HG03571 (cell line): ENCODE data around the gene OLFML3.
"Not testable (repeated sequence)": the region's sequence is repeated elsewhere in the genome, so short reads cannot be mapped to it uniquely, and the experiment has no call there.

Experiments used
- ATAC-seq: cut with Tn5 transposase; IDR thresholded peaks from one replicate; pipeline ENCODE4 v1.9.1; 2021; ENCODE audit not compliant: unreplicated experiment

OLFML3 gene

DNA sequence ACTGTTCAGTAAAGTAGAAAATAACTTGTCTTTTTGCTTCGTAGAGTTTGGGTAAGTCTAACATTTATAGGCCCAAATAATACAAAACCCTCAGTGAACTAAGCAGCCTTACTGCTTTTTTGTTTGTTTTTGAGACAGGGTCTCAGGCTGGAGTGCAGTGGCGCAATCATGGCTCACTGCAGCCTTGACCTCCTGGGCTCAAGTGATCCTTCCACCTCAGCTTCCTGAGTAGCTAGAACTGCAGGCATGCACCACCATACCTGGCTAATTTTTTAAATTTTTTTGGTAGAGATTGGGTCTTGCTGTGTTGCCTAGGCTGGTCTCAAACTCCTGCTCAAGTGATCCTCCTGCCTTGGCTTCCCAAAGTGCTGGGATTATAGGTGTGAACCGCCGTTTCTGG is 31.1 kb upstream of the OLFML3 start:
- not testable (repeated sequence) for ATAC-seq

DNA sequence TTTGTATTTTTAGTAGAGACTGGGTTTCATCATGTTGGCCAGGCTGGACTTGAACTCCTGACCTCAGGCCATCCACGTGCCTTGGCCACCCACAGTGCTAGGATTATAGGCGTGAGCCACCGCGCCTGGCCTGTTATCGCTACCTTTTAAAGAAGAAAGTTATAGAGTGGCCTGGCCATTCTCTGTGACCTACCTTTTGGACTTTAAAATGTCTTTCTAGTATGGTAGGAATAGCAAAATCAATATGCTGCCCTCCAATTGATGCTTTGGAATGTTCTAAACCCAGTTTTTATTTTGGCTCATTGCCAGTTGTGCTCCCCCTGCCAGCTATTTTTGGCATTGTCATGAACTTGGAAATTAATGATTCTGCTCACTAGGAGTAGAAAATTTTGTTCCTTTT is 30.3 kb upstream of the OLFML3 start:
- no peak for ATAC-seq

DNA sequence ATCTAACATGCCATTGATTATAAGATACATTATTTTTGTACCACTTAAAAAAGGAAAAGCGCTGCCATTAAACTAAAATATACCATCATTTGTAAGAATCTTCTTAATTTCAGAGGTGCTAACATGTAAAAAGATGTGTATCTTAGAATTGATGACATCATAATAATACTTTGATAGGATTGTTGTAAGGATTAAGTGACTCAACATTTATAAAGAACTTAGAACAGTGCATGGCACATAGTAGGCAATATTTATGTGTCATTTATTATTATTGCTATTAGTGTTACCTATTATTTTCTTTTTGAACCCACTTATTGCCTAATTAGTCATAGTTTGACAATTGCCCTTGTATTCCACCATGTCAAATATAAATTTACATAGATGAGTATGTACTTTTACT is 28.4 kb upstream of the OLFML3 start:
- ATAC-seq, result no peak

DNA sequence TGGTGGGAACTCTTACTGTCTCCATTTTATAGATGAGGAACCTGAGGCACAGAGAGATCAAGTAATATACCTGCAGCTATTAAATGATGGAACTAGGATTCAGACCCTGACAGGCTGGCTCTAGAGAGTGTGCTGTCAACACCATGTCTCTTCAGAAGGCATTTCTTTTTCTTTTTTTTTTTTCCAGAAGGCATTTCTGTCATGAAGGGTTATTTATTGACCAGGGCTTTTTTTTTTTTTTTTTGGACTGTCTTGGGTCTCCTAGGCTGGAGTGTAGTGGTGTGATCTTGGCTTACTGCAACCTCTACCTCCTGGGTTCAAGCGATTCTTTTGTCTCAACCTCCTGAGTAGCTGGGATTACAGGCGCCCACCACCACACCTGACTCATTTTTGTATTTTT is 27.6 kb upstream of the OLFML3 start:
- ATAC-seq, result no peak

DNA sequence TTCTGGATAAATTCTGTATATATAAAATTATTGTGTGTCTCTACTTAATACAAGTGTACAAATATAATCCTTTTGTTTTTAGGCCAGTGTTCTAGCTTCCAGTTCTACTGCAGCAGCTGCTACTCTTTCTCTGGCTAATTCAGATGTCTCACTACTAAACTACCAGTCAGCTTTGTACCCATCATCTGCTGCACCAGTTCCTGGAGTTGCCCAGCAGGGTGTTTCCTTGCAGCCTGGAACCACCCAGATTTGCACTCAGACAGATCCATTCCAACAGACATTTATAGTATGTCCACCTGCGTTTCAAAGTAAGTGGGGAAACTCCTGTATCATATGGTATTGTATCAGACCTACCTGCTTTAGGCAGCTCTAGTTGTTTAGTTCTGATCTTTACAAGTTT is 21.3 kb upstream of the OLFML3 start:
- no peak for ATAC-seq

DNA sequence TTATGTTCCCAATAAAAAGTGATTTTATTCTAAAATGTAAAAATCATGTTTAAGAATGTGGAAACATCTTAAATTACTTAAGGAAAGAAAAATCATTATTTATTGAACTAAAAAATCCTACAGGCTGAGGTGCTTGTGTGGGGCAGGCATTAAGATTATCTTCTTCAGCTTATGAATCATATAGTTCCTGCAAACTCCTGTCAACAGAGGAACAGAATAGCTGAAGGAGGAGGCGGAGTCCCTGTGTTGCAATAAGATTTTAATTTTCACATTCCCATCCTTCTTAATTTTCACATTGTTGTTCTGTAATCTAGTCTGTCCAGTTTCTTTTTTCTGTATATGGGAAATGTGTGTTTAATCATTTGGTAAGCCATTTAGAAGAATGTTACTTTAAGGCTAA is 20.6 kb upstream of the OLFML3 start:
- no peak for ATAC-seq

DNA sequence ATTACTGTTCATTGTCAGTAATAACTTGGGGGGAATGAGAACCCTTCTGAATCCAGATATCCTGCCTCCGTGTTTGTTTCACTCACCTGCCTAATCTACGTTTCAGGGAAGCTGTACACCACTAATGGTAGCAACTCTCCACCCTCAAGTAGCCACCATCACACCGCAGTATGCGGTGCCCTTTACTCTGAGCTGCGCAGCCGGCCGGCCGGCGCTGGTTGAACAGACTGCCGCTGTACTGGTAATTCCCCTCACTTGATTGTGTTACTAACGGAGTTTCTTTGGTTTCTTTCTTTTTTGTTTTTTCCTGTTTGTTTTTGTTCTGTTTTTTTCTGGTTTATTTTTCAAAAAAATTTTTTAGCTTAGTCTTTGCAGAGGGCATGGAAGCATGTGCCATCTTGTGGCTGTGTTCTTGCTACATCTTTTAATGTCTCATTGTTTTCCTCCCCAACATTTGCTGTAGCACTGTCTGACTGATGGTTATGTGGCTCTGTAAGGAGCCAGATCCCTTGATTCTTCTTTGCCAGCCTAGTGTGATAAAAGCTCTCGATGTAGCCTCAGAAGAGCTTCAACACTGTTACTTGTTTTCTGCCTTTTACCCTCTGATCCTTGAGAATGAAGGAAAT is 15.9 kb upstream of the OLFML3 start:
- ATAC-seq, result no peak

DNA sequence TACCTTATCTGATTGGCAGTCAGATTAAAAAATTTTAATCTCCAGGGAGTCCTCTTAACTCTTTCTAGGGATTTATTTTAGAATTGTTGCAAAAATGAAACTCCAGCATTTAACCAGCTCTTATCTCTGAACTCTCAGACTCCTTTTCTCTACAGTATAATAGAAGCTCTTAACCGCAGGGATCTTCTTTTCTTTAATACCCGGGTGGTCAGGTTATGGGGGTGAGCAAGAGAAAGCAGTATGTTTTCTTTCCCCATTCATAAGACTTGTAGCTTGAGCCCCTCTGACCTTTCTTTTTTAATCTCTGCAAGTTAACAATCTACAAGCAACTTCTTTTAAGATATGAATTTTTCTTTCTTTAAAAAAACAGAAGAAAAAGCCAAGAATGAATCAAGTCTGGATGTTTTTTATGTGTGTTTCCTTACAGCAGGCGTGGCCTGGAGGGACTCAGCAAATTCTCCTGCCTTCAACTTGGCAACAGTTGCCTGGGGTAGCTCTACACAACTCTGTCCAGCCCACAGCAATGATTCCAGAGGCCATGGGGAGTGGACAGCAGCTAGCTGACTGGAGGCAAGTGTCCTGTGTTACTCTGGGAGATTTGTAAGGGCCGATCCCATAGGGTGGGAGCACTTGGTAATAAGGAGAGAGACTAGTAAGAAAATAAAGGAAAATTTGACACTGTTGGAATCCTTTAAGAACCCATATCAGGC is 13.4 kb upstream of the OLFML3 start:
- ATAC-seq, result no peak

DNA sequence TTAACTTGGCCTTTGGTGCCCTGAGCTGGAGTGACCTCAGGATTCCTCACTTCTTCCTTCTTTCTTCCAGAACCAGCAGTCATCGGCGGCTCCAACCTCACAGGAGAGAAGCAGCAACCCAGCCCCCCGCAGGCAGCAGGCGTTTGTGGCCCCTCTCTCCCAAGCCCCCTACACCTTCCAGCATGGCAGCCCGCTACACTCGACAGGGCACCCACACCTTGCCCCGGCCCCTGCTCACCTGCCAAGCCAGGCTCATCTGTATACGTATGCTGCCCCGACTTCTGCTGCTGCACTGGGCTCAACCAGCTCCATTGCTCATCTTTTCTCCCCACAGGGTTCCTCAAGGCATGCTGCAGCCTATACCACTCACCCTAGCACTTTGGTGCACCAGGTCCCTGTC is 6.3 kb upstream of the OLFML3 start:
- no peak for ATAC-seq

DNA sequence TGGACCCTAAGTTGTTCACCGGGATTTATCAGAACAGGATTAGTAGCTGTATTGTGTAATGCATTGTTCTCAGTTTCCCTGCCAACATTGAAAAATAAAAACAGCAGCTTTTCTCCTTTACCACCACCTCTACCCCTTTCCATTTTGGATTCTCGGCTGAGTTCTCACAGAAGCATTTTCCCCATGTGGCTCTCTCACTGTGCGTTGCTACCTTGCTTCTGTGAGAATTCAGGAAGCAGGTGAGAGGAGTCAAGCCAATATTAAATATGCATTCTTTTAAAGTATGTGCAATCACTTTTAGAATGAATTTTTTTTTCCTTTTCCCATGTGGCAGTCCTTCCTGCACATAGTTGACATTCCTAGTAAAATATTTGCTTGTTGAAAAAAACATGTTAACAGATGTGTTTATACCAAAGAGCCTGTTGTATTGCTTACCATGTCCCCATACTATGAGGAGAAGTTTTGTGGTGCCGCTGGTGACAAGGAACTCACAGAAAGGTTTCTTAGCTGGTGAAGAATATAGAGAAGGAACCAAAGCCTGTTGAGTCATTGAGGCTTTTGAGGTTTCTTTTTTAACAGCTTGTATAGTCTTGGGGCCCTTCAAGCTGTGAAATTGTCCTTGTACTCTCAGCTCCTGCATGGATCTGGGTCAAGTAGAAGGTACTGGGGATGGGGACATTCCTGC is 3.9 kb upstream of the OLFML3 start:
- no peak for ATAC-seq

DNA sequence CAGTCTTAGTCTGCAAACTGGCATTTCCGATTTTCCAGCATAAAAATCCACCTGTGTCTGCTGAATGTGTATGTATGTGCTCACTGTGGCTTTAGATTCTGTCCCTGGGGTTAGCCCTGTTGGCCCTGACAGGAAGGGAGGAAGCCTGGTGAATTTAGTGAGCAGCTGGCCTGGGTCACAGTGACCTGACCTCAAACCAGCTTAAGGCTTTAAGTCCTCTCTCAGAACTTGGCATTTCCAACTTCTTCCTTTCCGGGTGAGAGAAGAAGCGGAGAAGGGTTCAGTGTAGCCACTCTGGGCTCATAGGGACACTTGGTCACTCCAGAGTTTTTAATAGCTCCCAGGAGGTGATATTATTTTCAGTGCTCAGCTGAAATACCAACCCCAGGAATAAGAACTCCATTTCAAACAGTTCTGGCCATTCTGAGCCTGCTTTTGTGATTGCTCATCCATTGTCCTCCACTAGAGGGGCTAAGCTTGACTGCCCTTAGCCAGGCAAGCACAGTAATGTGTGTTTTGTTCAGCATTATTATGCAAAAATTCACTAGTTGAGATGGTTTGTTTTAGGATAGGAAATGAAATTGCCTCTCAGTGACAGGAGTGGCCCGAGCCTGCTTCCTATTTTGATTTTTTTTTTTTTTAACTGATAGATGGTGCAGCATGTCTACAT is 2.5 kb upstream of the OLFML3 start:
- ATAC-seq, result no peak

DNA sequence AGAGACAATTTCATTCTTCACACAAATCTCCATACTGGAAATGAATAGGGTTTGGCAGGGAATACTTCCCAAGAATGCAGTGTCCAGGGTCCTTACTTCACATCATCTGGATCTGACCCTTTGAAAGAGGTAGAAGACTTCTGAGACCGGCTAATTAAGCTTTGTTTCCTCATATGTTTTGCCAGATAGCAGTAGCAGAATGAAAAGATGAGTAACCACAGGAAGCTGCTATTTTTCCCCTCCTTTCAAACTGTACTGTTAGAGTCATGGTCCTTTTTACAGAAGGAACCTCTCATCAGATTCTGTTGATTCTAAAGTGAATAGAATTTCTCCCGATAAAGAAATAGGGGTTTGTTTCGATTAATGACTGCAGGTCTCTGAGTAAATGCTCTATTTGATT is 1.4 kb upstream of the OLFML3 start:
- no peak for ATAC-seq

DNA sequence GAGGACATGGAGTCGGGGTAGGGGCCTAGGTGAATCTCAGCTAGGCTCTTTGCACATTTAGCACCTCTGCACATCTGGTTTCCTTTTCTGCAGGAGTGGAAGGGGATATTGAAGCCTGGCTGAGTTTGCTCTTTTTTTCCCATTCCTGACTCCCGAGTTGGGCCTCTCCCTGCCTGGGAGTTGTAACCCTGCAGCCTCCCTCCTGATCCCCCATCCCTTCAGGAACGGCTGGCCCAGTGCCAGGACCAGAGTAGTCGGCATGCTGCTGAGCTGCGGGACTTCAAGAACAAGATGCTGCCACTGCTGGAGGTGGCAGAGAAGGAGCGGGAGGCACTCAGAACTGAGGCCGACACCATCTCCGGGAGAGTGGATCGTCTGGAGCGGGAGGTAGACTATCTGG is 836 bp downstream of the OLFML3 start:
- ATAC-seq, result no peak

DNA sequence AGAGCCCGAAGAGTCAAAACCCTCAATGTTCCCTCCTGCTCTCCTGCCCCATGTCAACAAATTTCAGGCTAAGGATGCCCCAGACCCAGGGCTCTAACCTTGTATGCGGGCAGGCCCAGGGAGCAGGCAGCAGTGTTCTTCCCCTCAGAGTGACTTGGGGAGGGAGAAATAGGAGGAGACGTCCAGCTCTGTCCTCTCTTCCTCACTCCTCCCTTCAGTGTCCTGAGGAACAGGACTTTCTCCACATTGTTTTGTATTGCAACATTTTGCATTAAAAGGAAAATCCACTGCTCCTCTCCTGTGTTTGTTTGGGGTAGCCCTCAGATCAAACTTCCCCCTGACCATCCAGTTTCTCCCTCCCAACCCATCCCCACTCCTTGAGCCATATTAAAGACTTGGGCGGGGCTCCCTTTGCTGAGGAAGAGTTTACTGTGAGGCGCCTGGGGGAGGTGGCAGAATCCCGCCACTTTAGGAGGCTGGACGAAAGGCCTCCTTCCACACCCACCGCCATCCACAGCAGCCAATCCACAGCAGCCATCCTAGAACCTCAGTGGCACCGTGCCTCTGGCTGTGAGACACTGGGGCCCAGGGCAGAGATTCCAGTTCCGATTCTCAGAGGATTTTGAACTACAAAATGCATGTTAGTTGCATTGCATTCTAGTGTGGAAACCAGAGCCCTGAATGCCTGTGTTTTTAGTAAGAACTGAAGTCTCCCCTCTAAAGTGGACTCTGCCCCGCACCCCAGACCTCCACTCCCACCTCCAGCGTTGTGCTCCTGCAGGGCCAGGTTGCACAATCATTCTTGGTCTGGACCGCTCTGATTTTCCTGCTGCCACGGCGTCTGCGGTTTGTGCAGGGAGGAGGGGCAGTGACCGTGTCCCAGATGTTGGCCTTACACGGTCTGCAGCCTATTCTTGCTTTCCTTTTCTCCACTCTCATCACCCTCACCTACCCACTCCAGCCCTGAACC is 3.0 kb downstream of the OLFML3 start:
- no peak for ATAC-seq

DNA sequence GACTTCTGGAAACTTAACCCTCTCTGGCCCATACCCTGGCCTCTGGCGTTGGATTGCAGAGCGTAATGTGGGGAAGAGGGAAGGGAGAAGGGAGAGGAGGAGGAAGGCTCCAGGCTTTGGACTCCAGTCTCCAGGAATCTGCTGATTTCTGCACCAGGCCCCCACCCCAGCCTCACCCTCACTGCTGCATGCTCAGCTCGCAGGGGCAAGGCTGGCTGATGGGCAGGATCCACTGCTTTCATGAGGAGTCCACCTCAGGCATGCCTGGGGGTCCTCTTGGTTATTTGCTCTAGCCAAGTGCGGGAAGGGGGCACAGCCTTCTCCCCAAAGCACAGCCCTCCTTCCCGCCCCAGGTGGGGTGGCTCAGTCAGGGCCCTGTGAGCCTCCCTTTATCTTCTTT is 3.7 kb downstream of the OLFML3 start:
- ATAC-seq, result no peak

DNA sequence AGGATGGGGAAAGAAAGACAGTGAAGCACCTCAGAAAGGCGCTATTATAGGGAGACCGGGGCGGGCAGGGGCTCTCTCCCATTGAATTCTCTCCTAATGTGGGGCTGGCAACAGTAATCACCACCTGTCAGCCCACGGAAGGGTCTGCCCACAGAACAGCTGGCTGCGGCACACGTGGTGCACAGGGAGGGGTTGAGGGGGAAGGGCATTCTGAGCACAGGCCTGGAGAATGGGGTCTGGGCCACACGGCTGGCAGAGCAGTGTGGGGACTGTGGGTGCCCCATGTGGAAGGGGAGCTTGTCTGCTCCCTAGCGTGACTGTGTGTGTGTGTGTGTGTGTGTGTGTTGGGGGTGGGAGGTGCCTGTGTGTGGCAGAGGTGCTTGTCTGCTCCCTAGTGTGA is 4.1 kb downstream of the OLFML3 start:
- no peak for ATAC-seq

DNA sequence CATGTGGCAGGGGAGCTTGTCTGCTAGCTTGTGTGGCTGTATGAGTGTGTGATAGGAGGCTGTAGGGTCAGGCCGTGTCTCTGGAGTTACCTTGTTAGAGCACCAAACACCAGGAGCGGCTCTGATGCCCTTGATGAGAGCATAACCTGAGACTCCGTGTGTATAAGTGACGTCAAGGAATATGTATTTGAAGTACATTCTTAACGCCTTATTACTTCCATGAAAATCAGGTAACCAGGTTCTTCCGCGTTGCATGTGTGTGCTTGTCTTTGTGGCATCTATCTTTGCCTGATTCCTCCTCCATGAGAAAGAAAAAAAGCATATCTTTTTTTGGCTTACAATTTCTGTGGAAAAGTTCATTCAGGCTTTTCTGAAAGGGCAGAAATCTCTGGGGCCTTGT is 4.6 kb downstream of the OLFML3 start:
- ATAC-seq, result no peak

DNA sequence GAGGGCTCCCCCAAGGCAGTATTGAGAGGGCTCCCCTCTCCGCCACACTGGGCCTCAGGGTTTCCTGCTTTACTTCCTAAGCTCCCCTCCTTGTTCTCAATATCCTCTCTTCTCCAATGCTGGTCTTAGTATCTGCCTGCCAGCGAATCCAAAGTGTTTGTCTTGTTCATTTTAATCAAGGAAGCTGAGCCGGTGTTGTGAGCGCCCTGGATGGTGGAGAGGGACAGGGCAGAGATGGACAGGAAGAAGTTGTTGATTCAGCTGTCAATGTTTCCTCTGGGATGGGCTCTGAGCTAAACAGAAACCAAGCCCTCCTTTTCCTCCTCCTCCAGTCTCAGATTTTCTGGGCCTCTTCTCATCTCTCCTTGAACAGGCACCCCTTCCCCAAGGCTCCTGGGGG is 5.4 kb downstream of the OLFML3 start:
- no peak for ATAC-seq

DNA sequence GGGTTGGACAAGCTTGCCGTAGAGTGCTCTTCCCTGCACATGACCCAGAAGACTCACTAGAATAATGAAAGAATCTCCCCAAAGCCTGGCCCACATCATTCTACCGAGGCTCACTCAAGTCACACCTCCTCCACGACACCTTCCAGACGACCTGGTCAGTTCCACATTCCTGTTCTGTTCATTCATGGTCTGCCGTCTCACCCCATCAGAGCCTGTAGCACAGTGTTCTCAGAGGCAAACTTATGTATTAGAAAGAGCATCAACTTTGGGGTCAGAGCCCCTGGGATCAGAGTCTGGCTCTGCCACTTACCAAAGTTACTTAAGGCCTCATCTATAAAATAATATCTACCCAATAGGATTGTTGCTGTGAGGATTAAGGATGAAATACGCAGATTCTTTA is 7.5 kb downstream of the OLFML3 start:
- no peak for ATAC-seq

DNA sequence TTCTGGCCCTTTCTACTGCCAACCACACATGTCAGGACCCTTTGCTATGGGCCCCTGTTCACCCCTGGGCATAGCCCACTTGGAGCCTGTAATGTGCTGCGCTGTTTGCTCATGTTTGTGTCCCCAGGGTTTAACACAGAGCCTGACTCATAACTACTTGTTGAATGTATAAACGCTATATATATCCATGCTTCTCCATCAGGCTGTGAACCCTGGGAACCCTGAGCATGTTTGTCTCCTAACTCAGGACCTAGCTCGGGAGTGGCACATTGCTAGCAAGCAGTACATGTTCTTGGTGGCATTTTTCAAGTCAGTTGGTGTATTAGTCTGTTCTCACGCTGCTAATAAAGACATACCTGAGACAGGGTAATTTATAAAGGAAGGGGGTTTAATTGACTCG is 8.0 kb downstream of the OLFML3 start:
- ATAC-seq, result no peak

DNA sequence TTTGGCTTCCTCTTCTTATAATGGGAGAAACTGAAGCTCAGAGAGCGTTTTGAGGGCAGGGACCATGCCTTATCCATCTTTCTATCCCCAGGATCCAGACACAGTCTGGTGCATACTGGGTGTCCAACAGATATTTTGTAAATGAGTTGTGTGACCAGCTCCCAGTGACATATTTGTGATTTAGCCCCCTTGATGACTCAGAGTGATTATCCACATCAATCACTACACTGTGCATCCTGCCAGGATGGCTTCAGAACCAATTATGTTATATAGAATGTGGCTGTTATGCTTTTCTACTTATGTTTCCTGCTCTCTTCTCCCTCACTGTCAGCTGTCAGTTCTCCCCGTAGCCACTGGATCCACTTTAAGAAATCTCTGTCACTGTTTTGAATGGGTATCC is 11.3 kb downstream of the OLFML3 start:
- no peak for ATAC-seq
